GM12878 (cell line): ENCODE data around the gene ADORA2B. TPM values are rescaled to one million over a fixed set of nuclear protein-coding genes. Genes with fewer than 3 reads are reported as not detected.

Source experiments
- ATAC-seq: fragments of 200-7000 bp; cut with Tn5 transposase; 3 replicates; pipeline ENCODE4 v1.9.1; 2020; ENCODE audit warnings: mild to moderate bottlenecking, moderate library complexity
- BruUV-seq: library from RNA; stranded (reverse); fragments of 400-500 nt; replicated peaks from 2 replicates; lab custom pipeline; 2021; lab: Mats Ljungman, UMichigan
- CTCF ChIA-PET: fragments of 300-600 bp; sonication (Branson Sonifier 250); formaldehyde crosslinking; extraction: SDS; loops from one replicate; lab custom pipeline; 2021; ENCODE audit warnings: inconsistent platforms; lab: Yijun Ruan, JAX
- POLR2A ChIA-PET: fragments of 350-600 bp; formaldehyde crosslinking; extraction: SDS; loops from one replicate; lab custom pipeline; 2021; ENCODE audit warnings: inconsistent platforms; lab: Charles Lee
- RAD21 ChIA-PET: fragments of 300-600 bp; sonication (Branson Sonifier 250); formaldehyde crosslinking; loops from one replicate; lab custom pipeline; 2023; ENCODE audit warnings: antibody characterized with exemption; ENCODE audit not compliant: unreplicated experiment; lab: Charles Lee
- SMC1A ChIA-PET: fragments of 300-600 bp; sonication (Branson Sonifier 250); formaldehyde crosslinking; loops from one replicate; lab custom pipeline; 2023; ENCODE audit not compliant: unreplicated experiment, uncharacterized antibody; lab: Charles Lee
- DNase-seq: peaks from one replicate; pipeline ENCODE4 v3.0.0-alpha.2; 2011; ENCODE audit warnings: low read depth, low spot score
- FAIRE-seq: peaks from 3 replicates; lab custom pipeline; 2011; peaks lifted over from hg19 to GRCh38; lab: Jason Lieb, UNC
- H2AFZ ChIP-seq: 2 replicates; pipeline ENCODE4 v1.6.0; 2011; ENCODE audit warnings: low read depth, low read length, control low read depth; ENCODE audit not compliant: control insufficient read depth
- H3K27ac ChIP-seq: 2 replicates; pipeline ENCODE4 v1.5.1; 2011; ENCODE audit warnings: control low read depth; ENCODE audit not compliant: control insufficient read depth, insufficient read depth
- H3K27me3 ChIP-seq, 2 experiments: replicated peaks in 1 of 2; 2 replicates each; pipeline versions ENCODE4 v1.6.0 to v1.6.1; 2011; ENCODE audit warnings: low read length in 1 of 2; ENCODE audit not compliant: control insufficient read depth in 2 of 2, insufficient read depth in 2 of 2
- H3K36me3 ChIP-seq, 2 experiments: 2 replicates each; pipeline ENCODE4 v1.5.1; 2011; ENCODE audit warnings: low read length in 1 of 2; ENCODE audit not compliant: control insufficient read depth in 2 of 2, insufficient read depth in 2 of 2
- H3K4me1 ChIP-seq: 2 replicates; pipeline ENCODE4 v1.6.1; 2011; ENCODE audit warnings: mild to moderate bottlenecking, low read length, moderate library complexity, mixed read lengths; ENCODE audit not compliant: control insufficient read depth, insufficient read depth
- H3K4me2 ChIP-seq: 2 replicates; pipeline ENCODE4 v1.6.0; 2011; ENCODE audit warnings: control low read depth; ENCODE audit not compliant: control insufficient read depth, insufficient read depth
- H3K4me3 ChIP-seq: fragments of 200-600 bp; sonication (generic); 2 replicates; pipeline ENCODE4 v1.5.1; 2016
- H3K79me2 ChIP-seq: 2 replicates; pipeline ENCODE4 v1.6.0; 2011; ENCODE audit warnings: low read length; ENCODE audit not compliant: control insufficient read depth, insufficient read depth
- H3K9ac ChIP-seq: 2 replicates; pipeline ENCODE4 v1.8.0; 2011; ENCODE audit warnings: low read length, control low read depth, mixed read lengths; ENCODE audit not compliant: control insufficient read depth, insufficient read depth
- H3K9me3 ChIP-seq: replicated peaks from 3 replicates; pipeline ENCODE4 v1.5.1; 2011; ENCODE audit warnings: mild to moderate bottlenecking, low read length; ENCODE audit not compliant: control insufficient read depth, insufficient read depth
- H4K20me1 ChIP-seq: 2 replicates; pipeline ENCODE4 v1.6.0; 2011; ENCODE audit not compliant: control insufficient read depth, insufficient read depth
- CREM ChIP-seq: IDR thresholded peaks from 2 replicates; pipeline ENCODE4 v1.6.1; 2014; ENCODE audit warnings: antibody characterized with exemption, low read depth
- GABPA ChIP-seq: IDR thresholded peaks from 2 replicates; pipeline ENCODE4 v1.6.1; 2014; ENCODE audit warnings: antibody characterized with exemption, low read depth, mild to moderate bottlenecking, inconsistent platforms
- HDAC6 ChIP-seq: fragments of 200-600 bp; sonication (generic); IDR thresholded peaks from one replicate; pipeline ENCODE4 v1.8.0; 2017; ENCODE audit warnings: antibody characterized with exemption; ENCODE audit not compliant: unreplicated experiment
- HDGF ChIP-seq: fragments of 450-650 bp; IDR thresholded peaks from 2 replicates; pipeline ENCODE4 v1.6.1; 2016; ENCODE audit warnings: antibody characterized with exemption
- IKZF2 ChIP-seq, 2 experiments: fragments of 450-650 bp; IDR thresholded peaks; 2 replicates each; pipeline ENCODE4 v1.6.1; 2017; ENCODE audit warnings: mild to moderate bottlenecking in 2 of 2, moderate library complexity in 2 of 2
- KLF5 ChIP-seq: fragments of 450-650 bp; IDR thresholded peaks from 2 replicates; pipeline ENCODE4 v1.6.1; 2014; ENCODE audit warnings: mild to moderate bottlenecking; ENCODE audit not compliant: partially characterized antibody
- NFYA ChIP-seq: IDR thresholded peaks from 2 replicates; pipeline ENCODE4 v1.6.1; 2011; ENCODE audit warnings: low read depth, mild to moderate bottlenecking, low read length, improper control_type of control experiment, borderline replicate concordance
- PAX5 ChIP-seq: IDR thresholded peaks from 2 replicates; pipeline ENCODE4 v1.6.1; 2011; ENCODE audit warnings: low read depth, low read length, borderline replicate concordance
- SIN3A ChIP-seq: IDR thresholded peaks from 2 replicates; pipeline ENCODE4 v1.6.1; 2012; ENCODE audit warnings: low read depth, low read length, improper control_type of control experiment
- TBL1XR1 ChIP-seq: IDR thresholded peaks from 2 replicates; pipeline ENCODE4 v1.6.1; 2012; ENCODE audit warnings: low read depth, low read length, improper control_type of control experiment
- ZNF217 ChIP-seq: fragments of 450-650 bp; IDR thresholded peaks from 2 replicates; pipeline ENCODE4 v1.6.1; 2017; ENCODE audit warnings: antibody characterized with exemption, mild to moderate bottlenecking
- WGBS: methylation state at CpG from one replicate; pipeline ENCODE4 v1.1.6; 2016; ENCODE audit warnings: low lambda C conversion rate; ENCODE audit not compliant: insufficient replicate concordance, insufficient coverage; ENCODE audit errors: missing lambda C conversion rate; 5-methylcytosine and 5-hydroxymethylcytosine counted together
- in situ Hi-C: fragments of 300-500 bp; cut with MboI; formaldehyde crosslinking; loops from 9 replicates; pipeline ENCODE4 v1.14.3; 2018; ENCODE audit warnings: mixed read lengths
- intact Hi-C: fragments of 100-400 bp; cut with micrococcal nuclease; formaldehyde crosslinking; loops from one replicate; pipeline ENCODE4 v1.14.2; 2022; ENCODE audit not compliant: unreplicated experiment
- polyA plus RNA-seq, 11 experiments: library from polyadenylated mRNA; depleted of rRNA in 4 of 11; unstranded in 6 of 11; stranded (reverse) in 5 of 11; fragments of >200 nt; fragmentation: Nextera tagmentation in 4 of 11; fragmentation: Illumina TruSeq in 1 of 11; extraction: Ambion mirVana in 4 of 11; extraction: Trizol in 1 of 11; gene quantifications; 1 replicate in 1 of 11; 2 replicates in 10 of 11; pipeline versions ENCODE4 v1.2.1 to v1.2.3, GENCODE V29; 2011 to 2016; ENCODE audit warnings: inconsistent platforms in 2 of 11, missing spikeins in 2 of 11, low read depth in 1 of 11
- total RNA-seq, 4 experiments: library from RNA; depleted of rRNA in 3 of 4; stranded (reverse); fragments of >200 nt in 3 of 4; fragmentation: Illumina TruSeq in 1 of 4; extraction: Trizol in 1 of 4; gene quantifications; 2 replicates each; pipeline versions ENCODE4 v1.2.1 to v1.2.3, GENCODE V29; 2013 to 2021
- TF ChIP-seq, protein P1 (sequence below): fragments of 450-650 bp; IDR thresholded peaks from 2 replicates; pipeline ENCODE4 v1.6.1; 2016; ENCODE audit warnings: mild to moderate bottlenecking, moderate library complexity, borderline replicate concordance
- TF ChIP-seq, protein P2 (sequence below): fragments of 450-650 bp; formaldehyde crosslinking; IDR thresholded peaks from 2 replicates; pipeline ENCODE4 v1.4.0; 2022; ENCODE audit warnings: mild to moderate bottlenecking, moderate library complexity

ADORA2B gene
- total and polyA plus RNA-seq, 10 of the 15 experiments (the other 5 are each of a cell fraction or from before 2014, with no cell fraction given) = 0.05 to 0.42 (median 0.17) TPM

DNA sequence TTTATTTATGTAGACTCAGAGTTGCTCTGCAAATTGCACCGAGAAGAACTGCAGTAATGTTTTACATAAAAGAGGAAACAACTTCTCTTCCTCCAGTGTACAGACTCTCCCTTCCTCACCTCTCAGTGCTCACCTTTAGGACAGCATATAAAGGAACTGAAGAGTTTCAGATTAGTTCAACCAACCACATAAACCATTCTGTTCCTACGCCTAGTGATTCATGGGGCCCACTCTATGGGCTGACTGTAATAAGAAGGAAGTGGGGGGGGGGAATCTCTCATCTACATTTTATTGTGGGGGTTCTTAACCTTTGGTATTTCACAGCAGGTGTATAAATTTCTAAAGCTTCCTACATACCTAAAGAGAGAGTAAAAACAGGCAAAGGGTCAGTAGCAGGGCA is 36.3 kb downstream of the ADORA2B start (continued):
- TF ChIP-seq, protein P1, sequence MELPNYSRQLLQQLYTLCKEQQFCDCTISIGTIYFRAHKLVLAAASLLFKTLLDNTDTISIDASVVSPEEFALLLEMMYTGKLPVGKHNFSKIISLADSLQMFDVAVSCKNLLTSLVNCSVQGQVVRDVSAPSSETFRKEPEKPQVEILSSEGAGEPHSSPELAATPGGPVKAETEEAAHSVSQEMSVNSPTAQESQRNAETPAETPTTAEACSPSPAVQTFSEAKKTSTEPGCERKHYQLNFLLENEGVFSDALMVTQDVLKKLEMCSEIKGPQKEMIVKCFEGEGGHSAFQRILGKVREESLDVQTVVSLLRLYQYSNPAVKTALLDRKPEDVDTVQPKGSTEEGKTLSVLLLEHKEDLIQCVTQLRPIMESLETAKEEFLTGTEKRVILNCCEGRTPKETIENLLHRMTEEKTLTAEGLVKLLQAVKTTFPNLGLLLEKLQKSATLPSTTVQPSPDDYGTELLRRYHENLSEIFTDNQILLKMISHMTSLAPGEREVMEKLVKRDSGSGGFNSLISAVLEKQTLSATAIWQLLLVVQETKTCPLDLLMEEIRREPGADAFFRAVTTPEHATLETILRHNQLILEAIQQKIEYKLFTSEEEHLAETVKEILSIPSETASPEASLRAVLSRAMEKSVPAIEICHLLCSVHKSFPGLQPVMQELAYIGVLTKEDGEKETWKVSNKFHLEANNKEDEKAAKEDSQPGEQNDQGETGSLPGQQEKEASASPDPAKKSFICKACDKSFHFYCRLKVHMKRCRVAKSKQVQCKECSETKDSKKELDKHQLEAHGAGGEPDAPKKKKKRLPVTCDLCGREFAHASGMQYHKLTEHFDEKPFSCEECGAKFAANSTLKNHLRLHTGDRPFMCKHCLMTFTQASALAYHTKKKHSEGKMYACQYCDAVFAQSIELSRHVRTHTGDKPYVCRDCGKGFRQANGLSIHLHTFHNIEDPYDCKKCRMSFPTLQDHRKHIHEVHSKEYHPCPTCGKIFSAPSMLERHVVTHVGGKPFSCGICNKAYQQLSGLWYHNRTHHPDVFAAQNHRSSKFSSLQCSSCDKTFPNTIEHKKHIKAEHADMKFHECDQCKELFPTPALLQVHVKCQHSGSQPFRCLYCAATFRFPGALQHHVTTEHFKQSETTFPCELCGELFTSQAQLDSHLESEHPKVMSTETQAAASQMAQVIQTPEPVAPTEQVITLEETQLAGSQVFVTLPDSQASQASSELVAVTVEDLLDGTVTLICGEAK = no peak
- TF ChIP-seq TBL1XR1 = peak; percentile 50; the same call in 1 of the 2 replicates
- 0 out of 2 replicates have a peak, but pooled peaks have one; percentile 16 for TF ChIP-seq CREM

DNA sequence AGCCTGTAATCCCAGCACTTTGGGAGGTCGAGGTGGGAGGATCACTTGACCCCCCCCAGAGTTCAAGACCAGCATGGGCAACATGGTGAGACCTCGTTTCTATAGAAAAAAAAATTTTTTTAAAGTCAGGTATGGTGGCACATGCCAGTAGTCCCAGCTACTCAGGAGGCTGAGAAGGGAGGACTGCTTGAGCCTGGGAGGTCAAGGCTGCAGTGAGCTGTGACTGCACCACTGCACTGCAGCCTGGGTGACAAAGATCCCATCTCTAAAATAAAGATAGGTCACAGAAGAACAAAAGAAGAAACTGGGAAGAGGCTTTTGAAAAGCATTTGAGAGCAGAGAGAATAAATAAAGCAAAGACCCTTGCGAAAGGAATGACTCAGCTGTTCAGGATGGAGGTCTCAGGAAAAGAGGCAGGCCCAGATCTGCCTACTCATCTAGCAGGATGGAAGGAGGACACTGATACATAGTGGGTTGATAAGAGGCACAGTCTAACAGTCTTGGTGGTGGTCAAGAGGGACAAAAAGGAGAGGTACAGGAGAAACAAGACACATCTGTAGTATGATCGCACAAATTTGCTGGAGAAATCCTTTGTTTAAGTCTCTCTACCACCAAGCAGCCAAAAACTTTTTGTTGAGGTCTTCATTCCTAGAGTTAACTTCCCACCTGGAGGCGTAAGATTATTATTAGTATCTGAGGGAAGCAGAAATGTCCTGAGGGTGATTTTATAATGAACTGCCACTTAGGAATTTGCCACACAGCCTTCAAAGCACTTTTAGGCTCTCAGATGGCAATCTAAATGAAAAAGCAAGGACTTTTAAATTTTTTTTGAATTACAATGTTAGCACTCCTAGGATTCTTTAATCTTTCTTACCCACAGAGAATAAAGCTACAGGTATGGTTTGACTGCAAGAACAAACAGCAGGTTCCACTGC is 37.0 kb downstream of the ADORA2B start:
- Histone ChIP-seq H4K20me1 (0 out of 2 replicates have a peak, but pooled peaks cover 3% of the 10 kb centered on the region), H3K4me3 (no peak overlapping the region), H3K27ac (no peak overlapping the region), H3K4me2 (no peak overlapping the region; the same call in 1 of the 2 replicates), H3K36me3 (no peaks in the 10 kb centered on the region), H2AFZ (no peak overlapping the region), H3K79me2 (no peaks in the 10 kb centered on the region), H3K9ac (no peak overlapping the region), H3K4me1 (peaks cover 17% of the 10 kb centered on the region), H3K9me3 (no peaks in the 10 kb centered on the region), H3K27me3 (no peaks in the 10 kb centered on the region)
- intact Hi-C loops = no loop called here
- BruUV-seq = no TSS peak
- in situ Hi-C loops = loop anchor here (25.0 kb wide), 2 partner anchors 420 to 720 kb away; partner anchors contain the start of genes PMP22 and TVP23C
- ChIA-PET SMC1A (interaction anchor here (0.7 to 1.8 kb wide), 3 partner anchors 12 to 24 kb away, joined by 3 to 5 read pairs (median 3); no protein-coding TSS in a partner anchor), CTCF (no interaction called here), RAD21 (interaction anchor here (0.7 kb wide), 1 partner anchor 232 kb away, joined by 3 read pairs; no protein-coding TSS in a partner anchor), POLR2A (no interaction called here)
- FAIRE-seq (no peak), ATAC-seq (peak; percentile 12; the same call in 2 of the 3 replicates), DNase-seq (no peak)
- WGBS = 77% methylated on average over 5 of the region's 5 CpGs
- TF ChIP-seq KLF5 = no peak
- no peak for TF ChIP-seq NFYA
- TF ChIP-seq GABPA = no peak
- TF ChIP-seq IKZF2 (IDR thresholded peaks at IDR 0.05) = no peak
- TF ChIP-seq, protein P2, sequence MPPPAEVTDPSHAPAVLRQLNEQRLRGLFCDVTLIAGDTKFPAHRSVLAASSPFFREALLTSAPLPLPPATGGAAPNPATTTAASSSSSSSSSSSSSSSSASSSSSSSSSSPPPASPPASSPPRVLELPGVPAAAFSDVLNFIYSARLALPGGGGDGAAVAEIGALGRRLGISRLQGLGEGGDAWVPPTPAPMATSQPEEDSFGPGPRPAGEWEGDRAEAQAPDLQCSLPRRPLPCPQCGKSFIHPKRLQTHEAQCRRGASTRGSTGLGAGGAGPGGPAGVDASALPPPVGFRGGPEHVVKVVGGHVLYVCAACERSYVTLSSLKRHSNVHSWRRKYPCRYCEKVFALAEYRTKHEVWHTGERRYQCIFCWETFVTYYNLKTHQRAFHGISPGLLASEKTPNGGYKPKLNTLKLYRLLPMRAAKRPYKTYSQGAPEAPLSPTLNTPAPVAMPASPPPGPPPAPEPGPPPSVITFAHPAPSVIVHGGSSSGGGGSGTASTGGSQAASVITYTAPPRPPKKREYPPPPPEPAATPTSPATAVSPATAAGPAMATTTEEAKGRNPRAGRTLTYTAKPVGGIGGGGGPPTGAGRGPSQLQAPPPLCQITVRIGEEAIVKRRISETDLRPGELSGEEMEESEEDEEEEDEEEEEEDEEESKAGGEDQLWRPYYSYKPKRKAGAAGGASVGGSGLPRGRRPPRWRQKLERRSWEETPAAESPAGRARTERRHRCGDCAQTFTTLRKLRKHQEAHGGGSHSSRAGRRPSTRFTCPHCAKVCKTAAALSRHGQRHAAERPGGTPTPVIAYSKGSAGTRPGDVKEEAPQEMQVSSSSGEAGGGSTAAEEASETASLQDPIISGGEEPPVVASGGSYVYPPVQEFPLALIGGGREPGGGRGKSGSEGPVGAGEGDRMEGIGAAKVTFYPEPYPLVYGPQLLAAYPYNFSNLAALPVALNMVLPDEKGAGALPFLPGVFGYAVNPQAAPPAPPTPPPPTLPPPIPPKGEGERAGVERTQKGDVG (CRISPR knock-in tag) = no peak
- TF ChIP-seq ZNF217 = no peak
- no peak for TF ChIP-seq SIN3A
- TF ChIP-seq PAX5 = no peak
- TF ChIP-seq HDGF = no peak
- TF ChIP-seq HDAC6 = no peak
